ENCODE results near the gene SRD5A1.

SRD5A1 gene

GRCh38 chr5:6684075-6684474 is 50.8 kb downstream of the SRD5A1 start:
- no peak overlapping the region for H3K27ac ChIP-seq
- TF ChIP-seq CTCF (conservative IDR thresholded peaks at IDR 0.05) = no peak
- TF ChIP-seq ZFX (IDR thresholded peaks at IDR 0.05) = no peak

- TF ChIP-seq CTCF (conservative IDR thresholded peaks at IDR 0.05) = no peak
- no peak for TF ChIP-seq ZFX (IDR thresholded peaks at IDR 0.05)
- H3K27ac ChIP-seq = no peak overlapping the region
Measured at GRCh38 chr5:6686501-6686900, 53.3 kb downstream of the SRD5A1 start.

GRCh38 chr5:6686915-6687409 is 53.7 kb downstream of the SRD5A1 start:
- TF ChIP-seq ZFX (IDR thresholded peaks at IDR 0.05) (no peak), CTCF (conservative IDR thresholded peaks at IDR 0.05) (no peak)
- H3K27ac ChIP-seq = no peak overlapping the region

- H3K27ac ChIP-seq = no peak overlapping the region
- TF ChIP-seq CTCF (conservative IDR thresholded peaks at IDR 0.05) = no peak
- no peak for TF ChIP-seq ZFX (IDR thresholded peaks at IDR 0.05)
Measured at GRCh38 chr5:6687505-6687904, 54.3 kb downstream of the SRD5A1 start.

GRCh38 chr5:6692906-6693305 is 59.7 kb downstream of the SRD5A1 start:
- TF ChIP-seq CTCF (conservative IDR thresholded peaks at IDR 0.05) (no peak), ZFX (IDR thresholded peaks at IDR 0.05) (no peak)

GRCh38 chr5:6698696-6699095 is 65.5 kb downstream of the SRD5A1 start:
- H3K27ac ChIP-seq = no peak overlapping the region
- TF ChIP-seq CTCF (conservative IDR thresholded peaks at IDR 0.05) (no peak), ZFX (IDR thresholded peaks at IDR 0.05) (no peak)

More at GRCh38 chr5:6692906-6693305, 59.7 kb downstream of the SRD5A1 start:
- H3K27ac ChIP-seq = no peak overlapping the region

- no peak overlapping the region for H3K27ac ChIP-seq
- no peak for TF ChIP-seq CTCF (conservative IDR thresholded peaks at IDR 0.05)
- no peak for TF ChIP-seq ZFX (IDR thresholded peaks at IDR 0.05)
Measured at GRCh38 chr5:6699357-6699756, 66.1 kb downstream of the SRD5A1 start.
